ENCODE data around the gene SPAG4.

DNA sequence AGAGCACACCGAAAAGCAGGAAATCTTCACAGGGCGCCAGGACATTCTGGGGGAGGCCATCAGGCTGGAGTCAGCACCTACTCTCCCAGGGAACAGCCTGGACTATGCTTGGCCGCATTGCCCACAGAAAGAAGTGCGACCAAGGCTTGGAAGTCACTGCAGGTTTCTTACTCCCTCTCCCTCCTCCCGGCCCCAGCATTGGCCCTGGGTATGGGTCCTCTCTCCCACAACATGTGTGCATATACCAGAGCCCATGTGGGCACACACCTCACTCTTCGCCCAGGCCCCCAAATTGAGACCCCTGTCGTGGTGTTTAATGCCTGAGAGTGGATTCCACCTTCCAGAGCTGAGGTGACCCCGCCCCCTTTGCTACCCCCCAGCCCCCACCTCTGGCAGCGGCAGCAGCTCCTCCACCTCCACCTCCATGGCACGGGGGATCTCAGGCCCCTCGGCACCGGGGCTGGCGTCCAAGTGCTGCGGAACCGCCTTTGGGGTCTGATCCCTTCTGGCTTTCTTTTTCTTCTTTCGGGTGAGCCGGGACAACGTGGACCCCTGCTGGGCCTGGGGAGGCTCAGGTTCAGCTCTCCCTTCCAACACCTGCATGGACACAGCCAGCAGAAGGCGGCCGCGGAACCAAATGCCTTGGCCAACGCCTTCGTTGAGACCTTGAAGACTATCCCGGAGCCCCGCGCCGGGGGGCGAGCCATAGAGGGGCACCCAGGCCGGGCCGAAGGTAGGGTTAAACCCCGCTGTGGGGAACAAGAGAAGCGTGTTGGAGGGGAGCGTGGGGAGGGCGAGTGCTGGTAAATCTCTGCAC, 15.2 kb upstream of the SPAG4 start:
- TF ChIP-seq, protein P1, sequence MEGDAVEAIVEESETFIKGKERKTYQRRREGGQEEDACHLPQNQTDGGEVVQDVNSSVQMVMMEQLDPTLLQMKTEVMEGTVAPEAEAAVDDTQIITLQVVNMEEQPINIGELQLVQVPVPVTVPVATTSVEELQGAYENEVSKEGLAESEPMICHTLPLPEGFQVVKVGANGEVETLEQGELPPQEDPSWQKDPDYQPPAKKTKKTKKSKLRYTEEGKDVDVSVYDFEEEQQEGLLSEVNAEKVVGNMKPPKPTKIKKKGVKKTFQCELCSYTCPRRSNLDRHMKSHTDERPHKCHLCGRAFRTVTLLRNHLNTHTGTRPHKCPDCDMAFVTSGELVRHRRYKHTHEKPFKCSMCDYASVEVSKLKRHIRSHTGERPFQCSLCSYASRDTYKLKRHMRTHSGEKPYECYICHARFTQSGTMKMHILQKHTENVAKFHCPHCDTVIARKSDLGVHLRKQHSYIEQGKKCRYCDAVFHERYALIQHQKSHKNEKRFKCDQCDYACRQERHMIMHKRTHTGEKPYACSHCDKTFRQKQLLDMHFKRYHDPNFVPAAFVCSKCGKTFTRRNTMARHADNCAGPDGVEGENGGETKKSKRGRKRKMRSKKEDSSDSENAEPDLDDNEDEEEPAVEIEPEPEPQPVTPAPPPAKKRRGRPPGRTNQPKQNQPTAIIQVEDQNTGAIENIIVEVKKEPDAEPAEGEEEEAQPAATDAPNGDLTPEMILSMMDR (IDR thresholded peaks at IDR 0.05) = no peak
- no peak for TF ChIP-seq EZH2 (IDR thresholded peaks at IDR 0.05; ENCODE audit: borderline replicate concordance, insufficient read depth, low read depth, low read length, poor library complexity, severe bottlenecking)

Measured in B cell (primary cell).